ENCODE measurements around the gene PRR22.

GRCh38 chr19:5806133-5806489 lies 21.6 kb upstream of the PRR22 start:
- TF ChIP-seq CTCF (IDR thresholded peaks at IDR 0.05 in 2 of 3, conservative IDR thresholded peaks at IDR 0.05 in 1 of 3; ENCODE audit: borderline replicate concordance in 1 of 3, insufficient read depth in 1 of 3, low read depth in 2 of 3, low read length in 2 of 3) (no peak), YY1 (IDR thresholded peaks at IDR 0.05; ENCODE audit: extremely low read depth, insufficient replicate concordance, low read depth, low read length) (no peak), RAD21 (IDR thresholded peaks at IDR 0.05; ENCODE audit: low read depth) (no peak), POLR2AphosphoS5 (IDR thresholded peaks at IDR 0.05; ENCODE audit: low read depth, low read length) (no peak), CEBPB (IDR thresholded peaks at IDR 0.05; ENCODE audit: low read depth) (no peak), SIN3A (IDR thresholded peaks at IDR 0.05; ENCODE audit: low read depth) (no peak), TCF7L2 (IDR thresholded peaks at IDR 0.05; ENCODE audit: borderline replicate concordance, extremely low read depth, insufficient read depth, insufficient read length) (no peak), EZH2 (IDR thresholded peaks at IDR 0.05) (no peak), MAX (IDR thresholded peaks at IDR 0.05) (no peak), REST (IDR thresholded peaks at IDR 0.05; ENCODE audit: low read depth) (no peak), POLR2A (IDR thresholded peaks at IDR 0.05; ENCODE audit: borderline replicate concordance, extremely low read depth, insufficient read depth, insufficient read length) (no peak), ZFX (IDR thresholded peaks at IDR 0.05) (no peak), JUND (IDR thresholded peaks at IDR 0.05) (no peak)

Measured in HCT116 (cell line).